HepG2 (cell line): ENCODE results near the gene SDC3. TPM values are rescaled to one million over a fixed set of nuclear protein-coding genes. Genes with fewer than 3 reads are reported as not detected.

ENCODE experiments used
- ELF4 ChIP-seq: sonication (generic); formaldehyde crosslinking; IDR thresholded peaks from 2 replicates; pipeline ENCODE4 v1.5.0; 2020; ENCODE audit warnings: missing genetic modification reagents, mild to moderate bottlenecking, moderate library complexity, borderline replicate concordance
- FOXP4 ChIP-seq: sonication (generic); formaldehyde crosslinking; IDR thresholded peaks from 2 replicates; pipeline ENCODE4 v1.4.0; 2020; ENCODE audit warnings: missing genetic modification reagents
- MEF2D ChIP-seq: sonication (generic); formaldehyde crosslinking; IDR thresholded peaks from 2 replicates; pipeline ENCODE4 v1.5.1; 2020; ENCODE audit warnings: mild to moderate bottlenecking, missing genetic modification reagents
- NR1H2 ChIP-seq: sonication (generic); formaldehyde crosslinking; IDR thresholded peaks from 2 replicates; pipeline ENCODE4 v1.8.1; 2022; ENCODE audit warnings: low read depth, missing genetic modification reagents, borderline replicate concordance
- PHF20 ChIP-seq: sonication (generic); formaldehyde crosslinking; IDR thresholded peaks from 2 replicates; pipeline ENCODE4 v1.5.0; 2020; ENCODE audit warnings: mild to moderate bottlenecking, missing genetic modification reagents
- PITX1 ChIP-seq: sonication (generic); formaldehyde crosslinking; IDR thresholded peaks from 2 replicates; pipeline ENCODE4 v1.5.1; 2020; ENCODE audit warnings: mild to moderate bottlenecking, missing genetic modification reagents
- POLR2AphosphoS5 ChIP-seq: IDR thresholded peaks from 2 replicates; pipeline ENCODE4 v1.6.1; 2012; ENCODE audit warnings: low read depth, low read length
- RFXAP ChIP-seq: sonication (generic); formaldehyde crosslinking; IDR thresholded peaks from 2 replicates; pipeline ENCODE4 v1.4.0; 2020; ENCODE audit warnings: missing genetic modification reagents, borderline replicate concordance
- SALL1 ChIP-seq: sonication (generic); formaldehyde crosslinking; IDR thresholded peaks from 2 replicates; pipeline ENCODE4 v1.8.0; 2022; ENCODE audit warnings: mild to moderate bottlenecking, missing genetic modification reagents
- ZNF251 ChIP-seq: sonication (generic); formaldehyde crosslinking; IDR thresholded peaks from 2 replicates; pipeline ENCODE4 v1.9.0; 2021; ENCODE audit warnings: mild to moderate bottlenecking, missing genetic modification reagents
- ZNF460 ChIP-seq: sonication (generic); formaldehyde crosslinking; IDR thresholded peaks from 2 replicates; pipeline ENCODE4 v1.5.1; 2020; ENCODE audit warnings: missing genetic modification reagents, mild to moderate bottlenecking, borderline replicate concordance
- ZNF530 ChIP-seq: sonication (generic); formaldehyde crosslinking; IDR thresholded peaks from 2 replicates; pipeline ENCODE4 v1.5.0; 2020; ENCODE audit warnings: low read depth, mild to moderate bottlenecking, missing genetic modification reagents
- polyA plus RNA-seq, 8 experiments: library from polyadenylated mRNA; depleted of rRNA in 3 of 8; stranded (reverse) in 7 of 8; unstranded in 1 of 8; fragments of >200 nt; fragmentation: Illumina TruSeq in 4 of 8; extraction: Trizol in 4 of 8; gene quantifications; 2 replicates each; pipeline versions ENCODE4 v1.2.1 to v1.2.3, GENCODE V29; 2011 to 2016; ENCODE audit warnings: low read depth in 4 of 8, missing spikeins in 1 of 8, mixed read lengths in 1 of 8; ENCODE audit not compliant: insufficient read depth in 1 of 8
- total RNA-seq, 5 experiments: library from RNA; depleted of rRNA; stranded (reverse); fragments of >200 nt; fragmentation: Illumina TruSeq; extraction: Trizol; gene quantifications; 2 replicates each; pipeline ENCODE4 v1.2.3, GENCODE V29; 2016; ENCODE audit warnings: low read depth in 1 of 5
- TF ChIP-seq, protein P1 (sequence below): sonication (generic); formaldehyde crosslinking; IDR thresholded peaks from 2 replicates; pipeline ENCODE4 v1.5.0; 2020; ENCODE audit warnings: missing genetic modification reagents

The SDC3 gene
- total and polyA plus RNA-seq, 2 of the 13 experiments (the other 11 are each of a cell fraction or from before 2014, with no cell fraction given): 0.49 to 0.84 TPM

- TF ChIP-seq FOXP4 (no peak), RFXAP (CRISPR knock-in tag) (no peak), ELF4 (CRISPR knock-in tag) (no peak), NR1H2 (CRISPR knock-in tag) (no peak), PHF20 (CRISPR knock-in tag) (no peak), MEF2D (CRISPR knock-in tag) (no peak), POLR2AphosphoS5 (no peak), ZNF251 (CRISPR knock-in tag) (no peak), ZNF460 (CRISPR knock-in tag) (no peak), PITX1 (no peak), SALL1 (no peak), ZNF530 (no peak)
- TF ChIP-seq, protein P1, sequence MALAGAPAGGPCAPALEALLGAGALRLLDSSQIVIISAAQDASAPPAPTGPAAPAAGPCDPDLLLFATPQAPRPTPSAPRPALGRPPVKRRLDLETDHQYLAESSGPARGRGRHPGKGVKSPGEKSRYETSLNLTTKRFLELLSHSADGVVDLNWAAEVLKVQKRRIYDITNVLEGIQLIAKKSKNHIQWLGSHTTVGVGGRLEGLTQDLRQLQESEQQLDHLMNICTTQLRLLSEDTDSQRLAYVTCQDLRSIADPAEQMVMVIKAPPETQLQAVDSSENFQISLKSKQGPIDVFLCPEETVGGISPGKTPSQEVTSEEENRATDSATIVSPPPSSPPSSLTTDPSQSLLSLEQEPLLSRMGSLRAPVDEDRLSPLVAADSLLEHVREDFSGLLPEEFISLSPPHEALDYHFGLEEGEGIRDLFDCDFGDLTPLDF (CRISPR knock-in tag): no peak
Measured at GRCh38 chr1:30845904-30846290, 62.7 kb downstream of the SDC3 start (continued).
